Hepatocyte (in vitro differentiated cells): ENCODE data around the gene UQCC5. TPM values are rescaled to one million over a fixed set of nuclear protein-coding genes. Genes with fewer than 3 reads are reported as not detected.

Experiments
- DNase-seq: peaks from one replicate; pipeline ENCODE4 v3.0.0-alpha.2; 2016; ENCODE audit warnings: low spot score
- H2AFZ ChIP-seq: fragments of 200-600 bp; sonication (generic); 2 replicates; pipeline ENCODE4 v1.6.0; 2016; ENCODE audit warnings: antibody characterized with exemption, mild to moderate bottlenecking
- H3K27ac ChIP-seq: fragments of 200-600 bp; sonication (generic); 2 replicates; pipeline ENCODE4 v1.5.1; 2016; ENCODE audit warnings: mild to moderate bottlenecking
- H3K27me3 ChIP-seq: fragments of 200-600 bp; sonication (generic); 2 replicates; pipeline ENCODE4 v1.6.1; 2016
- H3K36me3 ChIP-seq: fragments of 200-600 bp; sonication (generic); replicated peaks from 2 replicates; pipeline ENCODE4 v1.5.1; 2016; ENCODE audit warnings: low read depth; ENCODE audit not compliant: insufficient read depth
- H3K4me1 ChIP-seq: fragments of 200-600 bp; sonication (generic); 2 replicates; pipeline ENCODE4 v1.5.1; 2016; ENCODE audit warnings: mild to moderate bottlenecking, moderate library complexity; ENCODE audit not compliant: insufficient read depth
- H3K4me2 ChIP-seq: fragments of 200-600 bp; sonication (generic); 2 replicates; pipeline ENCODE4 v1.6.0; 2016
- H3K4me3 ChIP-seq: fragments of 200-600 bp; sonication (generic); 2 replicates; pipeline ENCODE4 v1.5.1; 2016; ENCODE audit warnings: mild to moderate bottlenecking
- H3K79me2 ChIP-seq: fragments of 200-600 bp; sonication (generic); 2 replicates; pipeline ENCODE4 v1.6.0; 2017; ENCODE audit warnings: mild to moderate bottlenecking
- H3K9me2 ChIP-seq: fragments of 200-600 bp; sonication (generic); replicated peaks from 2 replicates; pipeline ENCODE4 v1.6.0; 2017; ENCODE audit warnings: mild to moderate bottlenecking; ENCODE audit not compliant: insufficient read depth
- H3K9me3 ChIP-seq: fragments of 200-600 bp; sonication (generic); 2 replicates; pipeline ENCODE4 v1.5.1; 2016; ENCODE audit warnings: low read depth, mild to moderate bottlenecking
- H4K20me1 ChIP-seq: fragments of 200-600 bp; sonication (generic); 2 replicates; pipeline ENCODE4 v1.6.0; 2016; ENCODE audit warnings: mild to moderate bottlenecking; ENCODE audit not compliant: insufficient read depth, poor library complexity, severe bottlenecking
- CTCF ChIP-seq: fragments of 200-600 bp; sonication (generic); IDR thresholded peaks from 2 replicates; pipeline ENCODE4 v1.5.1; 2016; ENCODE audit warnings: antibody characterized with exemption, mild to moderate bottlenecking; ENCODE audit not compliant: poor library complexity
- EZH2 ChIP-seq: fragments of 200-600 bp; sonication (generic); IDR thresholded peaks from 2 replicates; pipeline ENCODE4 v1.6.1; 2016; ENCODE audit warnings: antibody characterized with exemption, mild to moderate bottlenecking, borderline replicate concordance
- EZH2phosphoT487 ChIP-seq: fragments of 200-600 bp; sonication (generic); IDR thresholded peaks from one replicate; pipeline ENCODE4 v1.6.1; 2018; ENCODE audit warnings: antibody characterized with exemption, mild to moderate bottlenecking, low read depth, moderate library complexity; ENCODE audit not compliant: unreplicated experiment, severe bottlenecking
- WGBS: methylation state at CpG from one replicate; pipeline ENCODE4 v1.1.6; 2016; ENCODE audit warnings: low lambda C conversion rate; ENCODE audit errors: missing lambda C conversion rate; 5-methylcytosine and 5-hydroxymethylcytosine counted together
- polyA plus RNA-seq: library from polyadenylated mRNA; unstranded; fragments of >200 nt; fragmentation: Nextera tagmentation; extraction: Ambion mirVana; gene quantifications from 2 replicates; pipeline ENCODE4 v1.2.1, GENCODE V29; 2016
- total RNA-seq: library from RNA; depleted of rRNA; stranded (reverse); fragments of >200 nt; gene quantifications from 2 replicates; pipeline ENCODE4 v1.2.3, GENCODE V29; 2014

UQCC5 gene
- total and polyA plus RNA-seq, 2 experiments from 2014 or later = 0.83 to 51.7 TPM

GRCh38 chr3:52541050-52541449 lies 4.6 kb downstream of the UQCC5 start:
- WGBS = 91% methylated on average over 2 of the region's 2 CpGs
- Histone ChIP-seq H3K36me3 (no peaks in the 10 kb centered on the region), H3K9me3 (no peaks in the 10 kb centered on the region), H3K4me3 (no peak overlapping the region), H4K20me1 (peaks cover 22% of the 10 kb centered on the region), H3K27ac (no peak overlapping the region), H3K4me2 (no peak overlapping the region), H3K79me2 (peaks cover 62% of the 10 kb centered on the region), H3K9me2 (no peaks in the 10 kb centered on the region), H3K27me3 (no peaks in the 10 kb centered on the region), H3K4me1 (peaks cover 16% of the 10 kb centered on the region), H2AFZ (no peak overlapping the region)
- DNase-seq = no peak
- TF ChIP-seq EZH2 (no peak), EZH2phosphoT487 (no peak), CTCF (no peak)

GRCh38 chr3:52544937-52545336 lies 8.5 kb downstream of the UQCC5 start:
- H3K4me1 ChIP-seq = no peaks in the 10 kb centered on the region
- no peak overlapping the region for H3K27ac ChIP-seq
- no peak for TF ChIP-seq EZH2
- no peak for TF ChIP-seq EZH2phosphoT487
- no peak for TF ChIP-seq CTCF
- H3K4me3 ChIP-seq = no peak overlapping the region
- H3K9me3 ChIP-seq = no peaks in the 10 kb centered on the region
- H3K36me3 ChIP-seq = no peaks in the 10 kb centered on the region
- no peak overlapping the region for H3K4me2 ChIP-seq
- no peak for DNase-seq
- peaks cover 35% of the 10 kb centered on the region for H3K79me2 ChIP-seq
- no peaks in the 10 kb centered on the region for H4K20me1 ChIP-seq
- no peaks in the 10 kb centered on the region for H3K9me2 ChIP-seq
- no peaks in the 10 kb centered on the region for H3K27me3 ChIP-seq
- 93% methylated on average over 4 of the region's 4 CpGs for WGBS
- H2AFZ ChIP-seq = no peak overlapping the region

GRCh38 chr3:52546111-52546901 lies 9.9 kb downstream of the UQCC5 start:
- DNase-seq = no peak
- Histone ChIP-seq H3K9me2 (no peaks in the 10 kb centered on the region), H3K4me1 (no peaks in the 10 kb centered on the region), H3K79me2 (peaks cover 23% of the 10 kb centered on the region), H3K4me3 (no peak overlapping the region), H4K20me1 (no peaks in the 10 kb centered on the region), H3K27ac (no peak overlapping the region), H3K27me3 (no peaks in the 10 kb centered on the region), H3K4me2 (no peak overlapping the region), H2AFZ (no peak overlapping the region), H3K36me3 (no peaks in the 10 kb centered on the region), H3K9me3 (no peaks in the 10 kb centered on the region)
- TF ChIP-seq EZH2 (no peak), EZH2phosphoT487 (no peak)
- WGBS = 83% methylated on average over 3 of the region's 3 CpGs

GRCh38 chr3:52547143-52547542 lies 10.7 kb downstream of the UQCC5 start:
- Histone ChIP-seq H3K27ac (no peak overlapping the region), H2AFZ (no peak overlapping the region), H3K4me2 (no peak overlapping the region), H3K4me3 (no peak overlapping the region), H3K27me3 (no peaks in the 10 kb centered on the region), H4K20me1 (no peaks in the 10 kb centered on the region), H3K79me2 (peaks cover 15% of the 10 kb centered on the region), H3K36me3 (no peaks in the 10 kb centered on the region), H3K4me1 (no peaks in the 10 kb centered on the region), H3K9me3 (no peaks in the 10 kb centered on the region), H3K9me2 (no peaks in the 10 kb centered on the region)
- 89% methylated on average over 2 of the region's 2 CpGs for WGBS
- no peak for TF ChIP-seq EZH2
- TF ChIP-seq CTCF = no peak
- TF ChIP-seq EZH2phosphoT487 = no peak
- no peak for DNase-seq
